Activated CD4-positive, alpha-beta T cell treated with anti-CD3 and anti-CD28 coated beads for 24 hours (primary cell): Measurements from ENCODE around the gene SLC12A7.
A peak's percentile ranks its signal among the peaks of the same experiment; 100 is the strongest.
"Not testable (repeated sequence)": the region's sequence is repeated elsewhere in the genome, so short reads cannot be mapped to it uniquely, and the experiment has no call there.

Experiments
- DNase-seq, 2 donors: peaks; one replicate each; pipeline ENCODE4 v3.0.0-alpha.2; 2020; ENCODE audit warnings: low read depth in 2 of 2

The SLC12A7 gene

DNA sequence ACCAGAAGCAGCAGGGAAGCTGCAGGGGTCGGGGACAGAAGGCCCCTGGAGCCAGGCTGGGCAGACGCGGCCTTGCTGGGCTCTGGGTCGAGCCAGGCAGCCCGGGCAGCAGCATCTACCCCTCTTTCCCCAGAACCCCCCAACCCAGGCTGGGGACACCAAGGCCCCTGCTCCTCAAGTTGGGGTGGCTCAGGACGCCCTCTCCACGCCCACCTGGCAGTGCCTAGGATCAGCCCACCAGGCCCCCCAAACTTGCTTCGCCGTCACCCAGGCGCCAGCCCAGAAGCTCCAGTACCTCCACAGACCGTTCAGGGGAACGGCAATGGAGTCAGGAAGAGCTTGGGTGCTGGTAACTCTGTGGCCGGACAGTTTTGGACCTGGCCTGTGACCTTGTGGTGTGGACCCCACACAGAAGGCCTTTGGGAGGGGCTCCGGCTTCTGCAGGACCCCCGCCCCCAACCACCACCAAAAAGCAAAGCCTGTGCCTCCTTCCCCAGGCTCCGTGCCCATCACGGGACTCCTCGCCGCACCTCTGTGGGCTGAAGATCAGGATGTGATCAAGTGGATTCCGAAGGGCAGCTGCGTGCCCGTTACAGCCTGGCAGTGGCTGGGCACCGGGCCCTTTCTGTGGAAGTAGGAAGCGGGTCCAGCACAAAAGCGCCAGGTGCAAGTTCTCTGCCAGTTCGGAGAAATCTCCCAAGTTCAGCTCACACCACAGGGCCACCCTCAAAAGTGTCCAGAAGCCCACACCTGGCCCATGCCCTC is 2.1 kb downstream of the SLC12A7 start:
- DNase-seq, result no peak

DNA sequence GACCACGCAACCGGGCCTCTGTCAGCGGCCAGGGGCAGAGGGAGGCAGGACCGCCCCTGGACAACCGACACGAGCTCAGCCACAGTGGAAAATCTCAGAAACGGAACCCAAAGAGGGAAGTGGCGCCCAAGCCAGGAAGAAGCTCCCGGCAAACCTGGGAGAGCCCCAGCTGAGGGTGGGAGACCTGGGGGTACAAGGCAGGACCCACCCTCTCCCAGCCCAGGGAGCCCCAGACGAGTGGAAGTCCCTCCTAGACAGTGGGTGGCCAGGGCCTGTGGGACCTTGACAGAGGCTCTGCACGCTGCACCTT is 3.0 kb downstream of the SLC12A7 start:
- no peak for DNase-seq

DNA sequence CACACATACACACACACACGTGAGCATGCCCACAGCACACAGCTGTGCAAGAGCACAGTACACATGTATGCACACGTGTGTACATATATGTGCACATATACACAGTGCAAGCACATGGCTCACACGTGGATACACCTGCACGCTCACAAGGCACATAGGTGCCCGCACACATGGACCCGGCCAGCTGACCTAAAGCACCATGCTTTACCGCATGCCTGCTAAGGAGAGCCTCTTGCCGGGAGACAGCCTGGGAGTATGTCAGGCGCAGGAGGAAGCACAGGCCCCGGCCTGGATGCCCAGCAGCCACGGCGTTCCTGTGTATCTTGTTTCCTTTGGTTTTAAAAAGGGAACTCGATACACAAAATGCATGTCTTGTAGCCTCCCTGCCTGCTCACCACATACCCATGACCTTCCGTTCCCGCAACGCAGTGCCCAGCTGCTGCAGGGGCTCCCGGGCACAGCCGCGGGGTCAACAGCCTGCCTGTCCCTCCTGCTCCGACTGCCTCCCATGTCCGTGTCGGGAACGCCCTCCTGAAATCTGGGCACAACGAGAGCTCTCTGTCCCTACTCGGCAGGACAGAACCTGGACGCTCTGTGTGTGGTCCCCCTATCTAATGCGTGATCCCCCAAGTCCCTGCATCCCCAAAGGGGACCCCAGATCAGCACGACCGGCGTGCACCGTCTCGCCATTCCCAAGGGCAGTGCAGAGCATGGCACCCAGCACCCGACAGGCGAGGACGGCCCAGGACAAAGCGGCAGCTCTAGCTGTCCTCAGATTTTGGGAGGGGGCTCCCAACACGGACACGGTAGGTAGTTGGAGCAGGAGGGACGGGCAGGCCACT is 3.6 kb downstream of the SLC12A7 start:
- no peak for DNase-seq

GRCh38 chr5:1107167-1108022 is 4.5 kb downstream of the SLC12A7 start:
- DNase-seq, result no peak

GRCh38 chr5:1106385-1107166 is 5.3 kb downstream of the SLC12A7 start:
- no peak for DNase-seq

DNA sequence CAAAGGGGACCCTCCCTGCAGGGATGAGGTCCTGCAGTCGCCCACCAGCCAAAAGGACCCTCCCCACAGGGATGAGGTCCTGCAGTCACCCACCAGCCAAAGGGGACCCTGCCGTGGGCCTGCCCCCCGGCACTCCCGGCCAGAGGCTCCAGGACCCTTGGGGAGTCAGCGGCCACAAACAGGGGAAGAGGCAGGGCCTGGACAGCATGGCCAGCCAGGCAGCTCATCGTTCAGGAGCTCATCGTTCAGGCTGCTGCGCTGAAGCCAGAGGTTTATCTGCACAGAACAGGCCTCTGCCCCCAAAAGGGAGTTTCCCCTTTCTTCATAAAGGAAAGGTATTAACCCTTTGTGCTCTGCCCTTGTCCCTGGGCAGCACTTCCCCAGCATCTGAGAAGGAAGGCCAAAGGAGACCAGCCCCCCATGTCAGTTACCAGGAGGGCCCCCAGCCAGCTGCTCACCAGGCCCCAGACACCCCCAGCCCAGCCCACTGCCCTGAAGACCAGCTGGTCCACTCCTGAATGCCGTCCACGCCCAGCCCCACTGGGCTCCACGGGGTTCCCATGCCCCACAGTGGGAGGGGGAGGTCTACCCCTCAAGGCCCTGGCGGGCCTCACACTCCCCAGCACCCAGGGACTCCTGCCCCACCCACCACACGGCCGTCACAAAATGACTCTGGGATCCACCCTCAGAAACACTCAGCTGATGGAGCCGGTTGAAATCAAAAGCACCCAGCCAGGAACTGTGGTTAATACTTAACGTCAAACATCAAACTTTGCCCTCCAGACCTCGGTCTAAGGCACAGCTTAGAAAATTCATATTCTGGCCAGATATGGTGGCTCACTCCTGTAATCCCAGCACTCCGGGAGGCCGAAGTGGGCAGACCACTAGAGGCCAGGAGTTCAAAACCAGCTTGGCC is 6.3 kb downstream of the SLC12A7 start:
- DNase-seq, result peak in 1 of 2 donors; percentile 29

- DNase-seq, result no peak
These were observed 7.4 kb downstream of the SLC12A7 start for GRCh38 chr5:1104327-1105006.

DNA sequence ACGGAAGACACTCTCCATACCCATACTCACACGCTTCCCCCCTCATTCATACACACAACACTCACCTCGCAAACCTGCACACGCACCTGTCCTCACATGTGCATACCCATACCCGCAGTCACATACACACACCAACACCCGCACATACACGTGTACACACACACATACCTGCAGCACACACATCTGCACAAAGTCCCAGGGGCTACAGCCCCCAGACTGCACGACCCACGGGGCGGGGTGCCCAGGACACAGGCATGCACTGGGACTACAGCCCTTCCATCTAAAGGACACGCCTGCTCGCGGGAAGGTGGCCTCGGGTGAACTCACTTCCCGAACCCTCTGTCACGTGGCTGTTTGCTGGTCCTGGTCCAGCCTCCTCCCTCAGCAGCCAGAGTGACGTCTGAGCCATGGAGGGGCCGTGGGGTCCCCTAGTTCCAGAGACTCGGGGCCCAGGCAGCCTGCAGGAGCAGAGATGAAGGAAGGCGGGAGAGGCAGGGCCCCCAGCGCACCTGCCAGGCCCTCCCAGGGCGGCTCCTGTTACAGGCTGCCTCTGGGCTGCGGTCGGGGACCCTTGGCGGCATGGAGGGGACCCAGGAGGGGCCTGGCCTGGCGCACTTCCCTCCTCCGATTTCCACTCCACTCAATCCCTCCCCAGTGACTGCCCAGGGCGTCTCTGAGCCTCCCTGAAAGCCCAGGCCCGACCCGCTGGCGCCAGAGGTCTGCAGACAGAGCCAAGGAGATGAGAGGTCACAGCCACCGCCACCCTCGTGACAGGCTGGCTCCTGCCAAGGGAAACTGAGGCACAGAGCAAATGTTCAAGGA is 8.1 kb downstream of the SLC12A7 start:
- DNase-seq, result no peak

- DNase-seq, result no peak
These were observed 8.8 kb downstream of the SLC12A7 start for GRCh38 chr5:1103093-1103492.

GRCh38 chr5:1101961-1102713 is 9.7 kb downstream of the SLC12A7 start:
- DNase-seq, result no peak

GRCh38 chr5:1100664-1101574 is 10.9 kb downstream of the SLC12A7 start:
- DNase-seq, result no peak

- no peak for DNase-seq
These were observed 11.8 kb downstream of the SLC12A7 start for GRCh38 chr5:1099926-1100663.

- no peak for DNase-seq
These were observed 12.8 kb downstream of the SLC12A7 start for GRCh38 chr5:1098986-1099597.

GRCh38 chr5:1097988-1098385 is 13.9 kb downstream of the SLC12A7 start:
- DNase-seq, result not testable (repeated sequence)

GRCh38 chr5:1097381-1097987 is 14.4 kb downstream of the SLC12A7 start:
- DNase-seq, result no peak

DNA sequence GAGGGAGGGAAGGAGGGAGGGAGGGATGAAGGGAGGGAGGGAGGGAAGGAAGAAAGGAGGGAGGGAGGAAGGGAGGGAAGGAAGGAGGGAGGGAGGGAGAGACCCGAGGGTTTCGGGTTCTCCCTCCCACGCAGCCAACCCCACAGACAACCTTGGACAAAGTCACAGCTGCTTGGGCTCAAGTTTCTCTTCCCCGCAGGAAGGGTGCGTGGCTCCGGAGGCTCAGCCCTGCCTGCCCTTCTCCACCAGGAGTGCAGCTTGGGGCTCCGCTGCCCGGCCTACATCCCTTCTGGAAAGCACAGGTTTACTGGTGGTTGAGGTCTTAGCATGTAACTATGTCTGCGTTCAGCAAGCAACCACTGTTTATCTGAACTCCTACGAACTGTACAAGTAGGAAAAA is 15.0 kb downstream of the SLC12A7 start:
- DNase-seq, result no peak
